NCI-H1105 treated with DMSO at 0.1 percent for 48 hours (cell line): ENCODE results near the gene MRPS15.
"Not testable (repeated sequence)": the region's sequence is repeated elsewhere in the genome, so short reads cannot be mapped to it uniquely, and the experiment has no call there.

Source experiments
- DNase-seq: peaks from one replicate; lab custom pipeline; 2025; lab: John Stamatoyannopoulos, UW

Gene MRPS15

GRCh38 chr1:36463803-36464604 lies at the start of gene MRPS15:
TSS of gene MRPS15 (minus strand) at chr1:36464384. CDS start at chr1:36464275, 109 bp downstream.
- peak; percentile 94 for DNase-seq

DNA sequence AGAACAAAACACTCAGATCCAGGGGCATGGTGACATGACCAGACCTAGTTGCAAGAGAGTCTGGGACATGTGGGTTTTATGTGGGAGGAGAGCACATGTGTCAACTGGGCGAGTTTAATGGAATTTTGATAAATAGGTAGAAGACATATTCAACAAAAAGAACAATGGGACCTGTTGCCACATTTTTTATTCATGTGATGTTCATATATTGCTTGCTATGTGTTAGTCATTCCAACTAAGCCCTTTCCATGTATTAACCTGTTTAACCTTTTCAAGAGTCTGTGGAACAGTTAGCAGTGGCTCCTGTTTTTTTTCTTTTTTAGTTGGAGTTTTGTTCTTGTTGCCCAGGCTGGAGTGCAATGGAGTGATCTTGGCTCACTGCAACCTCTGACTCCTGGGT lies 48.7 kb upstream of the MRPS15 start:
- no peak for DNase-seq

GRCh38 chr1:36511804-36512798 lies 47.9 kb upstream of the MRPS15 start:
- no peak for DNase-seq

- DNase-seq, result not testable (repeated sequence)
These were observed 47.0 kb upstream of the MRPS15 start for GRCh38 chr1:36511220-36511619.

- DNase-seq, result no peak
These were observed 46.2 kb upstream of the MRPS15 start for GRCh38 chr1:36510418-36510817.

DNA sequence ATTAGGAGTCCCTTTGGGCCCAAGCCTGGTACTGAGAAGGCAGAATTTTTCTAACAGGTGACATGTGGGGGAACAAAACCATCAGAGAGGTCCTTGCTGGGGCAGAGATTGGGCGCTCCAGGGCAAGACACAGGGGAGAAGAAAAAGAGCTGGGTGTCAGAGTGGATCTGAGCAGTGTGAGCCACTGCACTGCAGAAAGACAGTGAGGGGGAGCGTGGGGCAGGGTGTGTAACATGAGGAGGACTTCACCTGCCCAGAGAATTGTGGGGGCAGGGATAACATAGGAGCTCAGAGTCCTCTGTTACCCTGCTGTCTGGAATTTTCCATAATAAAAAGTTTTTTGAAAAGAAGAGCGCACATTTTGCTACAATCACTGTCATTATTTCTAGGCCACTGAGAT lies 44.1 kb upstream of the MRPS15 start:
- DNase-seq, result no peak

- no peak for DNase-seq
These were observed 42.2 kb upstream of the MRPS15 start for GRCh38 chr1:36506276-36506920.

DNA sequence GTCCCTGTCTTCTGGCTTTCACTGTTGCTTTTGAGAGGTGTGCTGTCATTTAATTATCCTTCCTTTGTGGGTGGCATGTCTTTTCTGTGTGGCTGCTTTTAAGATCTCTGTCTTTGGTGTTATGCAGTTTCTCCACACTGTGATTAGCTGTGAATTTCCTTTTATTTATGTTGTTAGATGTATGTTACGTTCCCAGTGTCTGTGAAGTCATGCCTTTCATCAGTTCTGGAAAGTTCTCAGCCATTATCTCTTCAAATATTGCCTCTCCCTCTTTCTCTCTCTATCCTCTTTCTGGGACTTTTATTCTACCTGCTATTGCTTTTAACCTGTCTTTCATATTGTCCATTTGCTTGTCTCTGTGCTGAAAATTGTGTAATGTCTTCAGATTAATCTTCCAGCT lies 39.5 kb upstream of the MRPS15 start:
- DNase-seq, result no peak

DNA sequence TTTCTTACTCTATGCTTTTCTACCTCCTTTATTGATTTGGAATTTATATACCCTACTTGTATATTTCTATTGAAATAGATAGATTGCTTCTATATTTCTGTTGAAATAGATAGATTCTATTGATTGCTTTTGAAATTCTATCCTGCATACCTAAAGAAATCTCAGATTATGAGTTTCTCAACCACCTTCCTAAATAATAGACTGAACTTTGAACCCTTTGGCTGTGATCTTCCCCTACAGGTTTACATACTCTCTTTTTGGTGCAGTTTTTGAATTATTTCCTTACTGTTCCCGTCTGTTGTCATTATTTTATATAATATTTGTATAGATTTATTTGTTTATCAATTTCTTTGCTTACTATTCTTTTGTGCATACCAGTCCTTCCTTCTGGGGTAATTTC lies 39.0 kb upstream of the MRPS15 start:
- no peak for DNase-seq

DNA sequence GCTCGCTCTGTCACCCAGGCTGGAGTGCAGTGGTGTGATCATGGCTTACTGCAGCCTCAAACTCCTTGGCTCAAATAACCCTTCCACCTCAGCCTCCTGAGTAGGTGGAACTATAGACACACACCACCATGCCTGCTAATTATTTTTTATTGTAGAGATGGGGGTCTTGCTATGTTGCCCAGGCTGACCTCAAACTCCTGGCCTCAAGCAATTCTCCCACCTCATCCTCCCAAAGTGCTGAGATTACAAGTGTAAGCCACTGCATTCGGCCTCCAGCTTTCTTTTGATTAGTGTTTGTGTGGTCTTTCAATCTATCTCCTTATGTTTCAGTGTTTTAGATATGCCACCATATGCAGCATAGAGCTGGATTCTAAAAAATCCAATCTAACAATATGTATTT lies 38.4 kb upstream of the MRPS15 start:
- DNase-seq, result no peak

DNA sequence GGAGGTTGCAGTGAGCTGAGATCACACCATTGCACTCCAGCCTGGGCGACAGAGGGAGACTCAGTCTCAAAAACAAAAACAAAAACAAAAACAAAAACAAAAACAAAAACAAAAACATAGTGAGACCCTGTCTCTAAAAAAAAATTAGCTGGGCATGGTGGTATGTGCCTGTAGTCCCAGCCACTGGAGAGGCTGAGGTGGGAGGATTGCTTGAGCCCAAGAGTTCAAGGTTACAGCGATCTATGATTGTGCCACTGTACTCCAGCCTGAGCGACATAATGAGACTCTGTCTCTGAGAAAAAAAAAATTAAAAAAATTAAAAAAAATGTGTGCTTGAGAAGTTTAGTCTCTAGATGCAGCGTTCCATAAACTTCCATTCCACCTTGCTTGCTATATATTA lies 37.7 kb upstream of the MRPS15 start:
- not testable (repeated sequence) for DNase-seq

DNA sequence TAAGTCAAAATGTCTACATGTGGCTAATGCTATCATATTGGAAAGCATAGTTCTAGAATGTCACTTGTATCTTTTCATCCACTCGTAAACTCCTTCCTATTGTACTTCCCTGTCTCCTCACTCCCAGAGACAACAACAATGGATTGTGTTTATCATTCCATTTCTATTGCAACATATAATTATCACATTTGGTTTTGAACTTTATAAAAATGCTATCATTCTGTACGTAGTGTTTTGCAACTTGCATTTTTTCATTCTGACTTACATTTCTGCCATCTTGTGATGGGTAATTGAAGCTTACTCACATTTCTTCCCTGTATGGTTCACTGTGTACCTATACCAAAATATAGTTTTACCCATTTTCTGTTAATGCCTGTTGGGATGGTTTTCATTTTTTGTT lies 33.0 kb upstream of the MRPS15 start:
- DNase-seq, result no peak

DNA sequence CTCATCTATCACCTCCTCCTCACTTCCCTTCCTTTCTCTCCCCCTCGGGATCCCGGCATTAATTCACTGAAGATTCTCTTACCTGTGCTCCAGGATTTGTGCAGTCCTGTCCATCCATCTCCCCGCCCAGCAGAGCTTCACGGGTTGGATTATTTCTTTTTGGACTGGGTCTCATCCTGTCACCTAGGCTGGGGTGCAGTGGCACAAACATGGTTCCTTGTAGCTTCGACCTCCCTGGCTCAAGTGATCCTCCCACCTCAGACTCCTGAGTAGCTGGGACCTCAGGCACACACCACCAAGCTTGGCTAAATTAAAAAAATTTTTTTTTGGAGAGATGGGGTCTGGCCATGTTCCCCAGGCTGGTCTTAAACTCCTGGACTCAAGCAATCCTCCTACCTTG lies 30.8 kb upstream of the MRPS15 start:
- no peak for DNase-seq

GRCh38 chr1:36493524-36493923 lies 29.3 kb upstream of the MRPS15 start:
- no peak for DNase-seq

DNA sequence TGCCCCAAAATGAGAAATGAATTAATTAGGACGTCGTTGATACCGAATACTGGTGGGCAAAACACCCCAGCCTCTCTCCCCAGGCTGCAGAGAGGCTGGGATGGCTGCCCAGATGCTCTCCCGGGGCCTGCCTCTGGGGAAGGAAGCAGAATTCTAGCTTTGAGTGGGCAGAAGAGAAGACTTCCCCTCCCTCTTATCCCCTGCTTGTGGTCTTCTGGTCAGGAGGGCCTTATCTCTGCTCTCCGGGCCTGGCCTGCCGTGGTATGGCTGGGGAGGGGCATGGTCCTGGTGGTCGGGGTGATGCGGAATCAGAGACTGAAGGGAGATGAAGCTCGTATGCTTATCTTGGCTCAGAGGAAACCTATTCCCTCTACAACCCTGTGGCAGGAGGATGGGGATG lies 28.3 kb upstream of the MRPS15 start:
- DNase-seq, result no peak

DNA sequence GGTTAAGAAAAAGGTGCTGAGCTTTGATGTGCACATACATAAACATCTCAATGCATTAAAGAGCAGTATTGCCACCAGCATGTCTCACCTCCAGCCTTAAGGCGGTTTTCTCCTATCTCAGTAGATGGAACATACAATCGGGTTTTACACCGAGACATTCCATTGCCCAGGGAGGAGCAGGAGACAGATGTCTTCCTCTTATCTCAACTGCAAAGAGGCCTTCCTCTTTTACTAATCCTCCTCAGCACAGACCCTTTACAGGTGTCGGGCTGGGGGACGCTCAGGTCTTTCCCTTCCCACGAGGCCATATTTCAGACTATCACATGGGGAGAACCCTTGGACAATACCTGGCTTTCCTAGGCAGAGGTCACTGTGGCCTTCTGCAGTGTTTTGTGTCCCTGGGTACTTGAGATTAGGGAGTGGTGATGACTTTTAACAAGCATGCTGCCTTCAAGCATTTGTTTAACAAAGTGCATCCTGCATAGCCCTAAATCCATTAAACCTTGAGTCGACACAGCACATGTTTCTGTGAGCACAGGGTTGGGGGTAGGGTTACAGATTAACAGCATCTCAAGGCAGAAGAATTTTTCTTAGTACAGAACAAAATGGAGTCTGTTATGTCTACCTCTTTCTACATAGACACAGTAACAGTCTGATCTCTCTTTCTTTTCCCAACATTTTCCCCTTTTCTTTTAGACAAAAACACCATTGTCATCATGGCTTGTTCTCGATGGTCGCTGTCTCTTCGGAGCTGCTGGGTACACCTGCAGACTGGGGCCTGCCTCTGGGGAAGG lies 25.3 kb upstream of the MRPS15 start:
- DNase-seq, result not testable (repeated sequence)

DNA sequence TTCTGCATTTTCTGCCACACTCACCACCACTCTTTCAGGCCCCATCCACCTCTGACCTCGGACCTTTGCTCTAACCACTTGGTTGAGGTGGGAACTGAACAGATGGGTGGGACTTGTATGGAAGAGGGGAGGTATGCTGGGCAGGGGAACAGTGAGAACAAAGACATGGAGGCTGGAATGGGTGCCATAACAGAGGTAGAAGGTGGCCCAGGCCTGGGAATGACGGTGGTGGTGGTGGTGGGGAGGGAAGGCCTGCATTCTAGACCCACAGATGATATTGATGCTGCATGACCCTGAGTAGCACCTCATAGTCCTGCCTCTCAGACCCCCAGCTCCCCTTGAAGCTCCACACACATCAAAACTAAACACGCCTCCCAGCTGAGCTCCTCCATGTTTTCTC lies 23.7 kb upstream of the MRPS15 start:
- no peak for DNase-seq

DNA sequence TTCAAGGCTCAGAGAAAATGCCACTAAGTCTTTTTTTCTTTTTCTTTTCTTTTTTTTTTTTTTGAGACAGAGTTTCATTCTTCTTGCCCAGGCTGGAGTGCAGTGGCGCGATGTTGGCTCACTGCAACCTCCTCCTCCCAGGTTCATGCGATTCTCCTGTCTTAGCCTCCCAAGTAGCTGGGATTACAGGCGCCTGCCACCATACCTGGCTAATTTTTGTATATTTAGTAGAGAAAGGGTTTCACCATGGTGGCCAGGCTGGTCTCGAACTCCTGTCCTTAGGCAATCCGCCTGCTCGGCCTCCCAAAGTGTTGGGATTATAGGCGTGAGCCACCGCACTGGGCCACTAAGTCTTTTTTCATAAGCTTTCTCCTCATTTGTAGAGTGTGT lies 23.1 kb upstream of the MRPS15 start:
- DNase-seq, result not testable (repeated sequence)

GRCh38 chr1:36486439-36487335 lies 22.5 kb upstream of the MRPS15 start:
- no peak for DNase-seq

DNA sequence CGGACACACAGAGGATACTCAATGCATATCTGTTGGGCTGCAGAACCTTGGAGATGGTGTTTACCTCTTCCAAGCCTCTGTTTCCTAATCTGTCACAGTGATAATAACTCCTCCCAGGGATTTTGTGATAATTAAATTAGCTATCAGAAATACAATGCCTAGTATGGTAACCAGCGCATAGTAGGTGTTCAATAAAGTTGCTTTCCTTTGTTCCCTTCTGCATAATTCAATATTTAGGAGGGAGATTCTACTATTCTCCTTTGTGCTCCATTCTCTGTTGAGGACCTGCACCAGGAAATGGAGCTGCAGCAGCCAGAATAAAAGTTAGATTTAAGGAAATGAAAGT lies 21.9 kb upstream of the MRPS15 start:
- DNase-seq, result no peak

DNA sequence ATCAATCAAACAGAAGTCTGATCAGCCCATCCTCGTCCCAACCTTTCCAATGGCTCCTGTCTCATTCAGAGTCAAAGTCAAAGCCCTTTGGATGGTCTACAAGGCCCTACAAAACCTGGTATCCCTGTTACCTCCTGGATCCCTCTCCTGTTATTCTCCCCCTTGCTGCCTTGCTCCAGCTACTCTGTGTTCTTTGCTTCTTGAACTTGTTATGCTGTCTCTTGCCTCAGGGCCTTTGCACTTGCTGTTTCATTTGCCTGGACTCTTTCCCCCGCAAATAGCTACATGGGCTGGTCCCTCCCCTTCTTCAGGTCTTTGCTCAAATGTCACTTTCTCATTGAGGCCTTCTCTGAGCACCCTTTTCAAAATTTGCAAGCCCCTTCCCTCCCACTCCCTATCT lies 19.9 kb upstream of the MRPS15 start:
- no peak for DNase-seq
